Cardiac fibroblast (primary cell): Measurements from ENCODE around the gene ANKS1B.

Experiments used
- DNase-seq, 2 donors: peaks; one replicate each; pipeline versions ENCODE4 v3.0.0 to v3.0.0-alpha.2; 2010; ENCODE audit warnings: low read depth in 2 of 2
- H3K4me3 ChIP-seq, 2 donors: replicated peaks in 1 of 2; 1 replicate in 1 of 2; 2 replicates in 1 of 2; pipeline ENCODE4 v1.5.1; 2011; ENCODE audit warnings: low read depth in 2 of 2, low read length in 2 of 2, mild to moderate bottlenecking in 2 of 2, moderate library complexity in 1 of 2
- CTCF ChIP-seq: IDR thresholded peaks from one replicate; pipeline ENCODE4 v1.5.1; 2011; ENCODE audit warnings: low read depth, mild to moderate bottlenecking, low read length, inconsistent platforms

ANKS1B gene

DNA sequence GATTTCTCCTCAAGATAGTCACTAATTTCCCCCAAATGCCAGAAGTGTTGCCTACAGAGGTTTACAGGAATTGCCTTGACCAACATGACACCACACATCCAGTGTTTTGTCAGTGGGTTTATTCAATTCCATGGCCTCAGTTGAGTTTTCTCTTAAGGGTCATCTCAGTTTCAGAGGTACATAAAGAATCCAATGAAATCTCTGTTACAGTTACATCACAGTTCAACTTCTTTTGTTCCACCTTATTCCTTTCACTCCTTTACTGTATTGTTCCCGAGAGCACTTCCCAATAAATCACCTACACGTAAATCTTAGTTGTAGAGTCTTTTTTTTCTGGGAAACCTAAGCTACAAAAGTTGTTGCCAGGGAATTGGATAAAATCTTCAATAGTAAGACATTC is 410.8 kb downstream of the ANKS1B start:
- H3K4me3 ChIP-seq: no peak overlapping the region
- no peak for DNase-seq
- TF ChIP-seq CTCF: no peak

DNA sequence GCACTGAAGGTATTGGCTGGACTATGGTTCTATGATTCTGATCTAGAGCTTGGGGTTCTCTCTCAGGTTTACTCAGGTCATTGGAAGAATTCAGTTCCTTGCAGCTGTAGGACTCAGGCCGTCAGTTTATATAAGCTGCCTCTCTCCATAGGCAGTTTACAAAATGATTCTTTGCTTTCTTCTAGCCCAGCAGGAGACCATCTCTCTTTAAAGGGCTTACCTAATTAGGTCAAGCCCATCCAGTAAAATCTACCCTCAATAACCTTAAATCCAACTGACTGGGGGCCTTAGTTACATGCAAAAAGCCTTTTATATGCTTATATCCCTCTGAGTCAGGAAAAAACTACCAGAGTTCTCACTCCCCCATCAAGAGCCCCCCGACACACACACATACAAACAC is 417.7 kb downstream of the ANKS1B start:
- TF ChIP-seq CTCF: no peak
- DNase-seq: no peak
- no peak overlapping the region for H3K4me3 ChIP-seq

- TF ChIP-seq CTCF: no peak
- no peak for DNase-seq
- no peak overlapping the region for H3K4me3 ChIP-seq
These were observed 426.6 kb downstream of the ANKS1B start for GRCh38 chr12:99558109-99558508.

DNA sequence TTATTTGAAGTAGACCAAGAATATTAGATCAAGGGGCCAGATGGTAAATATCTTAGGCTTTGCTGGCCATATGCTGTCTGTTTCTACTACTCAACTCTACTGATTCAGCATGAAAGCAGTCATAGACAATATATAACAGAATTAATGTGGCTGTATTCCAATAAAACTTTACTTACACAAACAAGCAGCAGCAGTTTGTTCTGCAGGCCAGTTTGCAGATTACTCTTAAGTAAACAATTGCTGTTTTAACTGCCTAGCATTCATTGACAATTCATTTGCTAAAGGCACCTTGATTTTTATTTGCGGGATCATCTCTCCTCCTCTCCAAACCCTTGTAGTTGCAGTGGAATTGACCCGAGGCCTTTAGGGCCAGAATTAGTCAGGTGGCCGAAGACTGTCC is 431.3 kb downstream of the ANKS1B start:
- no peak for DNase-seq
- H3K4me3 ChIP-seq: no peak overlapping the region
- no peak for TF ChIP-seq CTCF

- TF ChIP-seq CTCF: no peak
- H3K4me3 ChIP-seq: no peak overlapping the region
- no peak for DNase-seq
These were observed 432.7 kb downstream of the ANKS1B start for GRCh38 chr12:99552022-99552421.

DNA sequence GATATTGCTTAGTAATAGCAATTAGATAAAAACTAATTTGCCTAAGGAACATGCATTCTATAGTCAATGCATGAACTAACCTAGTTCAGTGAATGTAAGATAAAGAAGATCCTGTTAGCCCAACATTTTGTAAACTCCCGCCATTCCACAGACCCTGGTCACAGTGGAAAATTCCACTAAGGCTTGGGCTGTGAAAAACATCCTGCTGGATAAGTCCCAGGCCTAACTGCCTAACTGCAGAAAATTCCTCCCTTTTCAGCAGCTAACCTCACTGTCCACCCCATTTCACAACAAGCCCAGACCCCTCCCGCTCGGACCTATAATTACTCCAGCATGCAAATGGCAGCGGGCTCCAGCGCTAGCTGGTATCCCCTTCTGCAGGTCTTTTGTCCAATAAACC is 435.1 kb downstream of the ANKS1B start:
- no peak overlapping the region for H3K4me3 ChIP-seq
- DNase-seq: no peak
- no peak for TF ChIP-seq CTCF

GRCh38 chr12:99549196-99549595 is 435.5 kb downstream of the ANKS1B start:
- H3K4me3 ChIP-seq: no peak overlapping the region
- TF ChIP-seq CTCF: no peak
- no peak for DNase-seq
